ENCODE measurements around the gene NR2E3. TPM values are rescaled to one million over a fixed set of nuclear protein-coding genes. Genes with fewer than 3 reads are reported as not detected.

NR2E3 gene
- total and polyA plus RNA-seq, 9 of the 15 experiments (the other 6 are each of a cell fraction or from before 2014, with no cell fraction given) = not detected

- TF ChIP-seq RBBP5 (IDR thresholded peaks at IDR 0.05; ENCODE audit: borderline replicate concordance, insufficient read depth, low read length, poor library complexity, severe bottlenecking) (no peak), ZC3H4 (CRISPR knock-in tag; IDR thresholded peaks at IDR 0.05; ENCODE audit: borderline replicate concordance) (no peak), NR2C1 (IDR thresholded peaks at IDR 0.05) (no peak), NR2C1 (tag; IDR thresholded peaks at IDR 0.05) (no peak), SAFB2 (IDR thresholded peaks at IDR 0.05; ENCODE audit: borderline replicate concordance, low read depth, low read length, severe bottlenecking) (no peak), FOXK2 (conservative IDR thresholded peaks at IDR 0.05 in 1 of 2, IDR thresholded peaks at IDR 0.05 in 1 of 2; ENCODE audit: low read depth in 2 of 2) (no peak), ZNF707 (CRISPR knock-in tag; conservative IDR thresholded peaks at IDR 0.05) (no peak)
These were observed 33.0 kb upstream of the NR2E3 start (continued) for GRCh38 chr15:71777216-71777943.

GRCh38 chr15:71779073-71779797 lies 31.1 kb upstream of the NR2E3 start:
- Histone ChIP-seq H3K36me3 (ENCODE audit: control insufficient read depth, insufficient read depth, low read length) (no peaks in the 10 kb centered on the region), H3K9ac (ENCODE audit: insufficient read depth in 1 of 2, low read depth in 2 of 2, low read length in 2 of 2) (no peak overlapping the region), H3K4me2 (ENCODE audit: insufficient read depth, low read length) (no peak overlapping the region), H3K27ac (ENCODE audit: extremely low read depth, low read depth, low read length) (no peak overlapping the region), H4K20me1 (replicated peaks; ENCODE audit: control insufficient read depth, insufficient read depth, low read length) (peaks cover 4% of the 10 kb centered on the region; the same call in 1 of the 2 replicates), H3K27me3 (ENCODE audit: control insufficient read depth in 2 of 2, insufficient read depth in 2 of 2, low read length in 2 of 2) (peaks cover 30 to 43% of the 10 kb centered on the region in 2 experiments), H2AFZ (ENCODE audit: low read depth, low read length) (no peak overlapping the region), H3K9me1 (ENCODE audit: control insufficient read depth, insufficient read depth, low read length) (no peaks in the 10 kb centered on the region), H3K4me1 (replicated peaks in 1 of 2; ENCODE audit: control insufficient read depth in 2 of 2, insufficient read depth in 2 of 2, low read length in 2 of 2) (no peaks in the 10 kb centered on the region), H3K4me3 (no peak overlapping the region), H3K79me2 (ENCODE audit: control insufficient read depth, insufficient read depth, low read length) (no peaks in the 10 kb centered on the region), H3K9me3 (replicated peaks; ENCODE audit: control insufficient read depth, insufficient read depth, low read depth, low read length) (no peaks in the 10 kb centered on the region)
- DNase-seq (ENCODE audit: extremely low read depth in 1 of 4, low spot score in 3 of 4) (no peak), FAIRE-seq (no peak), ATAC-seq (no peak)
- 0% methylated on average over 6 of the region's 6 CpGs for WGBS (ENCODE audit: insufficient coverage, low coverage, missing lambda C conversion rate)
- intact Hi-C loops (cut with micrococcal nuclease) = no loop called here
- BruUV-seq (replicated peaks) = no TSS peak
- in situ Hi-C loops (cut with MboI) = no loop called here
- ChIA-PET POLR2A (no interaction called here), CTCF (ENCODE audit: low intra/inter-chr PET ratio) (interaction anchor here (1.7 kb wide), 1 partner anchor 377 kb away, joined by 6 read pairs; no protein-coding TSS in a partner anchor)
- TF ChIP-seq RREB1 (CRISPR knock-in tag; IDR thresholded peaks at IDR 0.05) (no peak), MBD2 (IDR thresholded peaks at IDR 0.05; ENCODE audit: borderline replicate concordance, low read depth) (no peak), NFIC (IDR thresholded peaks at IDR 0.05) (no peak), HSF4 (CRISPR knock-in tag; IDR thresholded peaks at IDR 0.05; ENCODE audit: borderline replicate concordance) (no peak), LARP7 (IDR thresholded peaks at IDR 0.05) (no peak), ZNF174 (CRISPR knock-in tag; IDR thresholded peaks at IDR 0.05) (no peak)

All from K562 (cell line).